Activated CD8-positive, alpha-beta T cell treated with anti-CD3 and anti-CD28 coated beads for 36 hours (primary cell): ENCODE measurements around the gene ZBTB21. TPM values are rescaled to one million over a fixed set of nuclear protein-coding genes. Genes with fewer than 3 reads are reported as not detected.

Experiments used
- ATAC-seq: fragments of 200-7000 bp; cut with Tn5 transposase; one replicate; pipeline ENCODE4 v1.10.0; 2021; ENCODE audit warnings: mild to moderate bottlenecking, moderate library complexity
- CTCF ChIA-PET: fragments of 350-600 bp; sonication (Branson Sonifier 250); formaldehyde crosslinking; loops from one replicate; lab custom pipeline; 2021; ENCODE audit warnings: antibody characterized with exemption; lab: Charles Lee
- POLR2A ChIA-PET: fragments of 350-600 bp; sonication (Branson Sonifier 250); formaldehyde crosslinking; loops from one replicate; lab custom pipeline; 2021; ENCODE audit warnings: antibody characterized with exemption; lab: Charles Lee
- DNase-seq: peaks from one replicate; pipeline ENCODE4 v3.0.0-alpha.2; 2020
- H3K27ac Mint-ChIP-seq: one replicate; pipeline ENCODE4 v1.8.0; 2021; ENCODE audit warnings: mild to moderate bottlenecking, mixed read lengths
- H3K27me3 Mint-ChIP-seq: one replicate; pipeline ENCODE4 v1.8.0; 2021; ENCODE audit warnings: mixed read lengths
- H3K36me3 Mint-ChIP-seq: one replicate; pipeline ENCODE4 v1.8.0; 2021; ENCODE audit warnings: low read depth, mixed read lengths
- H3K4me1 Mint-ChIP-seq: one replicate; pipeline ENCODE4 v1.8.0; 2021; ENCODE audit warnings: low read depth, mixed read lengths
- H3K4me3 Mint-ChIP-seq: one replicate; pipeline ENCODE4 v1.8.0; 2021; ENCODE audit warnings: mild to moderate bottlenecking, moderate library complexity, mixed read lengths
- H3K9me3 Mint-ChIP-seq: one replicate; pipeline ENCODE4 v1.8.0; 2021; ENCODE audit warnings: mixed read lengths
- intact Hi-C: fragments of 100-400 bp; cut with micrococcal nuclease; formaldehyde crosslinking; loops from one replicate; pipeline ENCODE4 v1.10.0; 2022
- total RNA-seq, 2 experiments: library from RNA; stranded (reverse); gene quantifications; one replicate each; pipeline ENCODE4 v1.2.3, GENCODE V29; 2021
- TF ChIP-seq, protein P1 (sequence below): fragments of 200-600 bp; IDR thresholded peaks from one replicate; pipeline ENCODE4 v1.8.0; 2022; ENCODE audit warnings: antibody characterized with exemption, mild to moderate bottlenecking

ZBTB21 gene
- total RNA-seq, 2 experiments from 2014 or later, result 29.6 to 29.7 TPM

DNA sequence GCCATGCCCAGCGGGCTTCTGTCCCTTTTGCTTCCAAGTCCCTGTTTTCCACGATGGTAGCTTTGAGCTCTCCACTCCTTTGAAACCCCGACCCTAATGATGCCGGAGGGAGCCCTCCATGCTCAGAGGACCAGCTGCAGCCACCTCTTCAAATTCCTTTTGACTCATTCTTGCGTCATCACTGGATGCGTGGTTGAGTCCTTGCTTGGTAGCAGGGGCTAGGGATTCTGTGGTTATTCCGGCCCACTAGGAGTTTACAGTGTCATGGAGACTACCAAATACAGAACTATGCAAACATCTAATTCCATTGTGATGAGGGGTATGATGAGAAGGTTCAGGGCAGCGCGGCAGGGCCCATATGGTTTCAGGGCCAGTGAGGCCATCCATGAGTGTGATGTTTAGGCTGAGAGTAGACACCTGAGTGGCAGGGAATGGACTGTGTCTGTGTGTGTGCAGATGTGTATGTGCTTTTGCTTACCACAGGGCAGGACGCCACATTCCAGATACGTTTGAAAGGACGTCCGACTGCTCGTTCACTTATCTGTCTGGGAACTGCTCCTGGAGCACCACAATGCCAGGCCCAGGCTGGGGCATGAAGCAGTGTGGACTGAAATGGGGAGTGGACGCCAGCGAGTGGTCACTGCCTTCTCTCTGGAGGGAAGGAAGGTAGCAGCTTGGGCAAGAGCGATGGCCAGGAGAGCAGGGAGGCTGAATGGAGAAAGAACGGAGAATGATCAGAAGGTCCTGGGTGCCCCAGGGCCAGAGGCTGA is 30.4 kb upstream of the ZBTB21 start:
- H3K27ac Mint-ChIP-seq, result no peak overlapping the region
- DNase-seq (no peak), ATAC-seq (no peak)
- H3K4me1 Mint-ChIP-seq, result no peaks in the 10 kb centered on the region
- ChIA-PET CTCF (interaction anchor here (1.2 kb wide), 1 partner anchor 67 kb away, joined by 3 read pairs; no protein-coding TSS in a partner anchor), POLR2A (interaction anchor here (0.7 to 1.3 kb wide), 2 partner anchors 23 to 65 kb away, joined by 3 to 4 read pairs; no protein-coding TSS in a partner anchor)
- no peaks in the 10 kb centered on the region for H3K9me3 Mint-ChIP-seq
- TF ChIP-seq, protein P1, sequence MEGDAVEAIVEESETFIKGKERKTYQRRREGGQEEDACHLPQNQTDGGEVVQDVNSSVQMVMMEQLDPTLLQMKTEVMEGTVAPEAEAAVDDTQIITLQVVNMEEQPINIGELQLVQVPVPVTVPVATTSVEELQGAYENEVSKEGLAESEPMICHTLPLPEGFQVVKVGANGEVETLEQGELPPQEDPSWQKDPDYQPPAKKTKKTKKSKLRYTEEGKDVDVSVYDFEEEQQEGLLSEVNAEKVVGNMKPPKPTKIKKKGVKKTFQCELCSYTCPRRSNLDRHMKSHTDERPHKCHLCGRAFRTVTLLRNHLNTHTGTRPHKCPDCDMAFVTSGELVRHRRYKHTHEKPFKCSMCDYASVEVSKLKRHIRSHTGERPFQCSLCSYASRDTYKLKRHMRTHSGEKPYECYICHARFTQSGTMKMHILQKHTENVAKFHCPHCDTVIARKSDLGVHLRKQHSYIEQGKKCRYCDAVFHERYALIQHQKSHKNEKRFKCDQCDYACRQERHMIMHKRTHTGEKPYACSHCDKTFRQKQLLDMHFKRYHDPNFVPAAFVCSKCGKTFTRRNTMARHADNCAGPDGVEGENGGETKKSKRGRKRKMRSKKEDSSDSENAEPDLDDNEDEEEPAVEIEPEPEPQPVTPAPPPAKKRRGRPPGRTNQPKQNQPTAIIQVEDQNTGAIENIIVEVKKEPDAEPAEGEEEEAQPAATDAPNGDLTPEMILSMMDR, result no peak
- H3K36me3 Mint-ChIP-seq, result no peaks in the 10 kb centered on the region
- no peak overlapping the region for H3K4me3 Mint-ChIP-seq
- intact Hi-C loops, result no loop called here
- H3K27me3 Mint-ChIP-seq, result no peaks in the 10 kb centered on the region

DNA sequence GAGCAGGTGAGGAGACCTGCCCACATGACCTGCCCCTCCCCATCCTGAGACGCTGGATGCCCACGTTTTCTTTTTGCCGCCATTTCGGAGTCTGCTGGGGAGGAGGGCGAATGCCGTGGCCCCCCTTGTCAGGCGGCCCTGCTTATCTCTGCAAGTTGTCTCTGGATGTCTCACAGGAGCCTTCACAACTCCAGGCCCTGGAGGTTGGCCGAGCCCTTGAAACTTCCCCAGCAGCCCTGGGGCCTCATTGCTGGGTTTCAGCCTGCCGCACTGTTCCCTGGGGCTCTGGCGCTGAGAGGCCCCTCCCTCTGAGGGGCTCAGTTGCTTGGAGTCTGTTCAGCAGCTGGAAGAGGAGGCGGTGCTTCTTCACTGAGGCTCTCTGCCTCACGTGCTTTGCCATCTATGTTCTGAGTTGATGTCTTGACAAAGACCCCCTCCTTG is 29.8 kb upstream of the ZBTB21 start:
- Mint-ChIP-seq H3K4me3 (no peak overlapping the region), H3K27me3 (no peaks in the 10 kb centered on the region), H3K4me1 (no peaks in the 10 kb centered on the region), H3K36me3 (no peaks in the 10 kb centered on the region), H3K27ac (no peak overlapping the region), H3K9me3 (no peaks in the 10 kb centered on the region)
- DNase-seq (no peak), ATAC-seq (no peak)
- ChIA-PET POLR2A (interaction anchor here (1.3 kb wide), 1 partner anchor 65 kb away, joined by 4 read pairs; no protein-coding TSS in a partner anchor), CTCF (no interaction called here)
- intact Hi-C loops, result no loop called here
- TF ChIP-seq, protein P1, result no peak

DNA sequence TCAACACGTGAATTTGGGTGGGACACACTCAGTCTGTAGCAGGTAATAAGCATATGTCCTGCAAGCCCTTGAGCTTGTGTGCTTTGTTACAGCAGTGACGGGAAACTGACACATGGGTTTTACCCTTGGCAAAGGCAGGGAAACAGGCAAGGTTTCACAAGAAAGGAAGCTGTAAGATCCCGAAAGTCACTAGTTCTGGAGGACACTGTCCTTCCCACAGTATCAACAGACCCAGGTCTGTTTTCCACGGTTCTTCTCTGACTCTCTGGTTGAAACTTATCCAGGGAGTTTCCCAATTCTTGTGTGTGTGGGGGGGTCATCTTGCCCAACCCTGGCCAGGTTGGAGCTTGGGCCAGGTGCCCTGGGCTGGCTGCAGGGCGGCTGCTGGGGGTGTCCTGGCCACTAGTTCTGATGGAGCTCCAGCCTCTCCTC is 29.3 kb upstream of the ZBTB21 start:
- no peak for ATAC-seq
- Mint-ChIP-seq H3K27me3 (no peaks in the 10 kb centered on the region), H3K27ac (no peak overlapping the region), H3K4me1 (no peaks in the 10 kb centered on the region), H3K4me3 (no peak overlapping the region), H3K9me3 (no peaks in the 10 kb centered on the region), H3K36me3 (no peaks in the 10 kb centered on the region)
- CTCF ChIA-PET, result no interaction called here
- intact Hi-C loops, result no loop called here
- TF ChIP-seq, protein P1, result no peak
- POLR2A ChIA-PET, result interaction anchor here (1.3 kb wide), 1 partner anchor 66 kb away, joined by 4 read pairs; no protein-coding TSS in a partner anchor
- DNase-seq, result no peak

DNA sequence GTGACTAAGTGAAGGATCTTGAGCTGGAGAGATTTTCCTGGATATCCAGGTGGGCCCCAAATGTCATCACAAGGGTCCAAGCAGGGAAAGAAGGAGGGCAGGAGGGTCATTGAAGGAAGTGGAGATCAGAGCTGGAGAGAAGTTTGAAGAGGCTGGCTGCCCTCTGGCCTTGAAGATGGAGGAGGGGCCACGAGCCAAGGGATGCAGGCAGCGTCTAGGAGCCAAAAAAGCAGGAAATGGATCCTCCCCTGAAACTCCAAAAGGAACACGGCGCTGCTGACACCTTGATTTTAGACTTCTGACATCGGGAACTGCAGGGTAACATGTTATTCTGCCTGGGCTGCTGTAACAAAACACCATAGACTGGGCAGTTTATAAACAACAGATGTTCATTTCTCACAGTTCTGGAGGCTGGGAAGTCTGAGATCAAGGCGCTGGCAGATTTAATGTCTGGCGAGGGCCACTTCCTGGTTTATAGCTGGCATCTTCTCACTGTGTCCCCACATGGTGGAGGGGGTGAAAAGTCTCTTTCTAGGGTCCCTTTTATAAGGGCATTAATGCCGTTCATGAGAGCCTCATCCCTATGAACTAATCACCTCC is 28.8 kb upstream of the ZBTB21 start:
- ATAC-seq (no peak), DNase-seq (no peak)
- H3K4me3 Mint-ChIP-seq, result no peak overlapping the region
- TF ChIP-seq, protein P1, result no peak
- no peaks in the 10 kb centered on the region for H3K36me3 Mint-ChIP-seq
- no peak overlapping the region for H3K27ac Mint-ChIP-seq
- H3K4me1 Mint-ChIP-seq, result no peaks in the 10 kb centered on the region
- no peaks in the 10 kb centered on the region for H3K9me3 Mint-ChIP-seq
- ChIA-PET POLR2A (no interaction called here), CTCF (no interaction called here)
- intact Hi-C loops, result no loop called here
- no peaks in the 10 kb centered on the region for H3K27me3 Mint-ChIP-seq

DNA sequence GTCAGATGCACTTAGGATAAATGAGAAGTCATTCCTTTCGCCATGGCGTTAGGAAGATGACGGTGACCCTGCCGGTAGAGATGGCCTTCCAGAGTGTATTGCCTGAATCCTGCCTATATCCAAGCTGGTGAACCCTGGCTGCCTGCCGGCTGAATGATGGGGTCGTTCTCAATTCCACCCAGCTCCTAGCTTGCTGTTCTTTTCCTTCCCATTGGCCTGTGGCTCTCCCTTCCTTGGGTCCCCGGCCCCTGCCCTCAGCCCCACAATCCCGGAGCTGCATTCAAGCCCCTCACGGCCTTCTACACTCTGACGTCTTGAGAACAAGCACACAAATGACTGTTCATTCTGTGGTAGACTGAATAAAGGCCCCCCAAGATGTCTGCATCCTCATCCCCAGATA is 28.2 kb upstream of the ZBTB21 start:
- DNase-seq (no peak), ATAC-seq (no peak)
- POLR2A ChIA-PET, result no interaction called here
- CTCF ChIA-PET, result no interaction called here
- Mint-ChIP-seq H3K36me3 (no peaks in the 10 kb centered on the region), H3K27me3 (no peaks in the 10 kb centered on the region), H3K4me3 (no peak overlapping the region), H3K27ac (no peak overlapping the region), H3K4me1 (no peaks in the 10 kb centered on the region), H3K9me3 (no peaks in the 10 kb centered on the region)
- intact Hi-C loops, result no loop called here
- TF ChIP-seq, protein P1, result no peak
